GM04503 (cell line): Measurements from ENCODE around the gene CBX8.

Experiments
- DNase-seq: peaks from one replicate; pipeline ENCODE4 v3.0.0-alpha.2; 2012; ENCODE audit warnings: low read depth

The CBX8 gene

DNA sequence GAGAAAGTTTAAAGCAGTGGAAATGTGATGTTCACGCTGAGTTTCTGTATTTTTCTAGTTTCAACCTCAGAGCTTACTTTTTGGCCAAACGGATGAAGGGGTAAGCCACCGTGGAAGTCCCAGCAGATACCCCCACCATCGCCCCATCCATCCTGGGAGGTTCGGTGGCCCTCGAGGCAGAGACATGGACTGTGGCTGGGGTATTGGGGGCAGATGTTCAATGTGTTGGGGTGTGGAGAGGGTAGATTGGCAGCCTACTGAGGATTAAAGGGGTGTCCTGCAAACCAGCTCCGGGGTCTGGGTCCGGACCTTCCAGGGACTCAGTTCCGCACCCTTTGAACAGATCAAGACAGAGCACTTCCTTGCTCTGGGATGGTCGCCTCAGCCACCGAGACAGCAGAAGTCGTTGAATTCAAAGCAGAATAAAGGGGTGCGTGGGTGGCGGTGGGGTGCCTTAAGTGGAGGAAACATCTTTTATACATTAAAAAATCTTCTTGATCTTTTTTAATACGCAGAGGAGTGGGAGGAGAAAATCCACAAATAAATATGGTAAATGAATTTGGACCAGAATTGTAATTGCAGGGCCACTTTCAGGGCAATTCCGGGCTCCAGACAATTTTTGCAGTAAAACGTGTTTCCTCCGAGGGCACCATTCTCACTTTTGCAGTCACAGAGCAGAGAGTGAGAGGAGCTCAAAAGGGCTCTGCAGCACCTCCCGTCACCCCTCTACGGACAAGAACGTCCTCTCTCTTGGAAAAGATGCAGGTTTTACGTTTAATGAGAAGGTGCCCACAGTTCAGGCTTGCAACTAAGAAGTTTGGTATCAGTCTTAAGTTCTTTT, 8.2 kb upstream of the CBX8 start:
- DNase-seq: no peak

DNA sequence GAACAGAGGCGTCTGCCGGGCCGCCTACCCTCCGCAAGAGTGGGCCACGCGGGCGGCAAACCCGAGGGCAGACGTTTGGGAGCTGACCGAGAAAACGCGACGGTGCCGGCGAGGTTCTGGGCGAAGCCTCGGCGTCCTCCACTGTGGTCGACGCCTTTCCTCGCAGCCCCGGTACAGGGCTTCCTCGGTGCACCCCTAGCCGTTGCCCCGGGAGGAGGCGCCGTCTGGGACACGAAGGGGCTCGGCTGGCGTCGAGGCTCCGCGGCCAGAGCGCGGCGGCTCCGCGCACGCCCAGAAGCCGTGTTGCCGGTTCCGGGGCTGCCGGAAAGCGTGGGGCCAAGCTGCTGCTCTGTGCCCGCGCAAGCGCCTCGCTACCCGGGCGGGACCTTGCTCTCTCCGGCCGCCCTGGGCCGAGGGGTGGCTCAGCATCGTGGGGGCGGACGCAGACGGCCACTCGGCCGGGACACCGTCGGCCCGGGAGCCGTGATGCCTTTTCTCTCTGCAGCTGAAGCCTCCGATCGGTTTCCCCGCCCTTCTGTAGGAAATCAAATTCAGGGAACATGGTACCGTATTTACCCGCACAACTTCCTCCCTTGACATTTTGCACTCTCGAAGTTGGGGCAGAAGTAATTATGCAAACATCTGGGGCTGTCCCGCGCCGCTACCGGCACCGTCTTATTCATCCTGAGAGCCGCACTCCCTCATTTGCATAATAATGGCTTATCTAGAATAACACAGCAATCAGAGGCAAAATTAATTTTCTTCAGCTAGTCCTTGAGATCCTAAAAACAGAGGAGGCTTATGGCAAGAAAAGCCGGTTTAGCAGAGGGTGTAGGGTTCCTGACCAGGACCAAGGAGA, 7.3 kb upstream of the CBX8 start:
- no peak for DNase-seq

DNA sequence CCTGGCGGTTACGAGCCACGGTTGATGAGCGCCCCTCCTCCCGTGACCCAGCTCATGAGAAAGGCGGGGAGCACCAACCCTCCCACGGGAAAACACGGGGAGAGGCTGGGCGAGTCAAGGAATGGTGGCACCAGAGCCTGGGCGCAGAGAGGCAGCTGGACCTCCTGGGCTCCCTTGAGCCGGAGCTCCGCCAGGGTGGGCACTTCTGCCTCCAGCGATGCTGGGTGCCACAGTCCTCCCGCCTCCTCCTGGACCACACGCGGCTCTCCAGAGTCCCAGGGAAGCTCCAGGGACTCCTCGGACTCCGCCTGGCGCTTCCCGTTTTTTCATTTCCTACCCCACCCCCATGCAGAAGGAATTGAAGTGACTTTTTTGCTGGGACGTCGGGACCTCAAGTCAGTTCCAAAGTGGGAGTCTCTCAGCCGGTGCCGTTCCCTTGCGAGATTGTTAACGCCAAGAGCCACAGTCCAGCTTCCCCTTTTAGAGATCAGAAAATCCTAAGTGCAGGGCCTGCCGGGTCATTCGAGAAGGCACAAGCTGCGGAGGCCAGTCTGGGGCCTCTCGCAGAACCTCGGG, 6.6 kb upstream of the CBX8 start:
- no peak for DNase-seq

DNA sequence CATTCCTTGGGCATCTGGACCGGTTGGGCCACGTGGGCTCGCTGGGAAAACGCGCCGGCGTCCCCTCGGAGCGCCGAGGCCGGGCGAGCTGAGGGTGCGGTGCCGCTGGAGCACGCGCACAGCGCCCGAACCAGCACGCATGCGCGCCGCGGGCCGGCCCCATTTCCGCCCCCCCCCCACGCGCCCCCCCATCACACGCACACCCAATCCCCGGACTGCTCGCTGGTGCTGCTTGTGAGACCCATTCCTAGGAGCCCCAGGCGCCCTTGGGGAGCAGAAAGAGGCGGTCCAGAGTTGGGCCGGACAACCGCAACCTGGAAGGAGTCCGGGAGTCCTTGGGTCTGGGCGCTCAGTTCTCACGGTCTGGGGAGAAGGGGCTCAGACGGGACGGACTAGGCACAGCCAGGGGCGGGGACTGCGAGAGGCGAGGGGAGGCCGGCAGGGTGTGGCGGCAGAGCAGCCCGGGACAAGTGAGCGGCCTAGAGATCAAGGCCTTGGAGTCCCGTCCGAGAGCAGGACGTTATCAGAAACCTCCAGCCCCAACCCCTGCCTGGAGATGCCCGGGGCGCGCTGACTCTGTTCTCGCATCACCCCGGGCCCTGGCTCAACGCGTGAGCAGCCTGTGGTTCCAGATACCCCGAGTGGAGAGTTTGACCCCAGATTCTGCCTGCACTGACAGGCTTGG, 6.0 kb upstream of the CBX8 start:
- no peak for DNase-seq

DNA sequence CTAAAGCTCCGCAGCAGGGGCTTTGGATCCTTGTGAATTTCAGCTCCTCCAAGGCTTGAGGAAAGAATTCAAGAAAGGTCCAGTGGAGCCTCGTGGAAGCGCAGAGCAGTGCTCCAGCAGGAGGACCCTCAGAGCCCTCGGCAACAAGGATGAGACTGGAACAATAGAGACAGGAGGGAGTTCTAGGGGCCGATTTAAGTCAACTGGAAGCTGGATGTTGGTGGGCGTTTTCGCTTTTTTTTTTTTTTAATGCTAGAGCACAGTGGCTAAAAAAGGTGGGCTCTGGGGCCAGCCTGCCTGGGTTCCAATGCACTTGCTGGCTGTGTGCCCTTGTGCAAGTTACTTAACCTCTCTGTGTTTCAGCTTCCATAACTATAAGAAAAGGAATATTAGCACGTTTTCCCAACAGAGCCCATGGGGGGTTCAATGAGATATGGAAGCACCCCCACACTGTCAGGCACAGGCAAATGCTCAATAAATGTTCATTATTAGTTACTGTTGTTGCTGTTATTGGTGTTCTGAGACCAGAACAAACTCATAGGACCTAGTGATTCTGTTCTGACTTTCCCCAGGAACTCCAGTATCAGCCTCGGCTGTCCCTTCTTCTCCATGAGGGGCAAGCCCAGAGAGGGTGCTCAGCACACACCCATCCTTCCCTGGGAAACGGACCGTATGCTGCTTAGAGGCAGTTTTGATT, 5.3 kb upstream of the CBX8 start:
- DNase-seq: no peak

DNA sequence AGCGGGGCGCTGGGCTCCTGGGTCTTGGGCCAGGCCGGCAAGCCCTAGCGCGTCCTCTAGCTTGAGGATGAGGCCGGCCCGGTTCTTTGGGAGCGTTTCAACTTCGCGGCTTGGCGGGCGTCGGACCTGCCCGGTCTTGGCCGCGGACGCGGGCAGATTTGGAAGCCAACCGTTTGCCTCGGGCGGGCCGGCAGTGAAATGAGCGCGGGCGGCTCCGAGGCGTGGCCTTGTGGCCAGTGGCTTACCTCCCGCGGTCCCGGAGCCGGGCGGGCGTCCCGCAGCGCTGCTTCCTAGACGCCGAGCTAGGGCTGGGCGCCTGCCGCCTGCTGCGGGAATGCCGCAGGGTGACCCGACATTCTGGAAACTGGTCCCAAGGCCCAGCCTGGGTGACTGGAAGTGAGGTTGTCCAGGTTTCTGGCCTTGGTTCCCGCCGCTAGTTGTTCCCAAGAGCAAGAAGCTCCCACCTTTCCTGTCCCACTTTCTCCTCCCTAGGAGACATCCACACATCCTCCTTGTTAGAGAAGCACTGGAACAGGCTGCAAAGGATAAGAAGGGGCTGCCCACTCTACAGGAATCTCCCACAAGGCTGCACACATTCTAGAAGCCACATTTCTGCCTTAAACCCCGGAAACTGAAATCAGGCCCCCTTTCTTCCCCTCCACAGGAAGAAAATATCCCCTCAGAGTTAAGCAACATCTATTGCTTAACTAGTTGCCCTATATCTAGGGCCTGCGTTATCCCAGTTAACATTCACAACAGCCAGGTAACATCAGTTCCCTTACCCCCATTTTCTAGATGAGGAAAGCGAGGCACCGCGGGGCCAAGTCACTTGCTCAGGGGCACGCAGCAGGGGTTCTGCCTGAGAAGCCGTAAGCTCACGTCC, 4.5 kb upstream of the CBX8 start:
- no peak for DNase-seq

DNA sequence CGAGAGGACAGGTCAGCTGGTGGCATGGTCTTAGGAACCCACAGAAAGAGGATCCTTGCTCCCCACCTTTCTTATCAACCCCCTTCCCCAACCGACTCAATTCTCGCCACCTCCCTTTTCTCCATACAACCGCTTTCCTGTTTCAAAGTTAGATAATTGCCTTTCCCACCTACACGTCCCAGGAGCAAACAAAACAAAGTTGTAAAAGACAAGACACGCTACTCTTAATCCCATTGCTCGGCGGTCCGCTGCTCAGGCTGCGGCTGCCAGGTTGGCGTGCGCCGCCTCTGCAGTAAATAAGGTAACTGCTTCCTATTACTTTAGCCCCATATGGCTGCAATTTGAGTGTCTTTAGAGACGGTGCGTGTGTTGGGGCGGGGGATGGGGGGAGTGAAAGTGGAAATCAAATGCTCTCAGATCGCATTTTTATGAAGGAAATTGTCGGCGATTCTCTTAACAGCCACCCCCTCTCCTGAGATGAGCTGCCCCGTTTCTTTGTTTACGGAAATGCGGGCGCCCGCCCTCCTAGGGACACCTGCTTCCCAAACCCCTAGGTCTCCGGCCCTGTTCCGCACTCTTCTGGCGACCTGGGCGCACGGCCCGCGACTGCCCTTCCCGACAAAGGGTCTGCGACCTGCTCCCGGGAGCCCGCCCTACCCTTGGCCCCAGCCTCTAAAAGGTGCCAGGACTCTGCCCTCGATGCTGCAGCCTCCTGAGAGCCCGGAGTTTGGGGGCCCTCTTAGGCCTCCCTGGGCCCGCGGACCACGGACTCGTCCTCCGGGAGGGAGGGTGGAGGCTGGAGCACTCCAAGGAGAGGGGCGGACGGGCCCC, 3.7 kb upstream of the CBX8 start:
- no peak for DNase-seq

DNA sequence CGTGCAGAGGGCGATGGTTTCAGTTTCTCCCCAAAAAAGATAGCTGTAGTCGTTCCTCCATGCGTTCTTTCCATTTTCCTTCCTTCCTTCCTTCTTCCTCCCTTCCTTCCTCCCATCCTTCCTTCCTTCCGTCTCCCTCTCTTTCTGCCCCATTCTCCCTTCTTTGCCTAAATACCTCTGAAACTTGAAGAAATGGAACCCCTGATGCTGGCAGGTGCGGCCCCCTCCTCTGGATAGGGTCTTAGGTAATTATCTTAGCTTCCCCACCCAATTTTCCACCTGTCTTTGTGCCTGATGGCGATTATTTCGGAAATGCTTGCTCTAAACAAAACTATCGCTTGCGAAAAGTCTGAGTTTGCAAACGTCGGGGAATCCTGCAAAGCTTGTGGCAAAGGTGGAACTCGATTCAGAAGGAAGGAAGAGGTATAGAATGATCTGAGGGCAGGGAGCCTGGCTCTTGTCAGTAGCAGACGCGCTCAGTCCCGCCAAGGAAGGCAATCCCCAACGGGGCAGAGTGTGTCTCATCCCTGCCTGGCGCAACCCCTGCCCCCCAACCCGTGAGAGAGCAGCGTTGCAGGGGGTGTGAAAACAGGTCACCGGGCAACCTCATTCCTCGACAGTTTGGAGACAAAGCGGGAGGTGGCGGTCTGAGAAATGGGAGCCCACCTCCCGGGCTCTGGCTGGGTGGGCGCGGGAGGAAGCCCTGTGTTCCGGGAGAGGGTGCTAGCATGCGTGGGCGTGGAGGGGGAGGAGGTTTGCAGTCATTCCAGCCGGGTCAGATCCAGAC, 2.9 kb upstream of the CBX8 start:
- DNase-seq: no peak

DNA sequence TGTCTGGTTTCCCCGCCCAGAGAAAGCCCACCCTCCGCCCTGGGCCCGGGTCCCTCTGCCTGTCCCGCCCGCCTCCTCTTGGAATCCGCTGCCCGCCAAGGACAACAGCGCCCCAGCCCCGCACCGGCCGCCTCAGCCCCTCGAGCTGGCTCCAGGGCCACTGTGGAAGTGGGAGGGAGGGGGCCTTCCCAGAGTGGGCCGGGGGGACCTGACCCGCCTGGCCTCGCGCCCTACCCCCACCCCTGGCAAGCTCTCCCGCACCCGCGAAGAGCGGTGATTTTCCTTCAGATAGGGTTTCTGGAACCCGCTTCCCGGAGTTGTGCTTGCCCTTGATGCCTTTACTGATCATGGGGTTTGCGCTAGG, 2.3 kb upstream of the CBX8 start:
- DNase-seq: no peak

DNA sequence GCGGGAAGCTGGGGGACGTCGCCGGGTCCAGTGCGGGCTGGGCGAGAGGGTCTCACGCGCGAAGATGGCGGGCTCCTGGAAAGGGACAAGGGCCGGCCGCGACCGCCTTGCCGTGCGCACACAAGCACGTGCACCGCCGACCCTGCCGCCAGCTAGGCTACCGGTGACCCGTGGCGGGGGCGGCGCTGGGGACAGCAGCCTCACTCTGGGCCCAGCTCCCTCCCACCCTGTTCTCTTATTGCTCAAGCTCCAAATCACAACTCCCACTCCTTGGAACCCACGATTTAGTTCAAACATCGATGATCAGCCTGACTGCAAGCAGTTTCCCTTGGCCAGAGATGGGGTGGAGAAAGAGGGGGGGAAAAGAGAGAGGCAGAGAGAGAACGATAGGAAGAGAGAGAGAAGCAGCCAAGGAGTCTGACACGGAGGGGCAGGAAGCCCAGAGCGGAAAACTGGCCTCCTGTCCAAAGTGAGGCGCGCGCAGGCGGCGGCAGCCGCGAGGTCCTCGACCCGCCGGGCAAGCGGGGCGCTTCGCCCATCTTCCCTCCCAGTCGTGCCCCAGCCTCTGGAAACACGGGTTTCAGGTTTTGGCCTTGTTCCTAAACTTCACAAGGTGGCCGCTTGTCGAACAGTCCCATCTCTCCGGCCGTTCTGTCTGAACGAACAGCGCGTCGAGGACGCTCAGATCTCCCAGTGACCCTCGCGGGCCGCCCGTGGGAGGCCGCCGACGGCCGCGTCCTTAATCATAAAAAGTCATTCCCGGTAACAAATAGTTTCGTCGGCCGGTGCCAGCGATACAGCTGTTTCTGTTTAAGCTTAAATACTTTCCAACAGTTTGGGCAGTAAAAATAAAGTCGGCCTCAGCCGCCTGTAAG, 1.7 kb upstream of the CBX8 start:
- no peak for DNase-seq

DNA sequence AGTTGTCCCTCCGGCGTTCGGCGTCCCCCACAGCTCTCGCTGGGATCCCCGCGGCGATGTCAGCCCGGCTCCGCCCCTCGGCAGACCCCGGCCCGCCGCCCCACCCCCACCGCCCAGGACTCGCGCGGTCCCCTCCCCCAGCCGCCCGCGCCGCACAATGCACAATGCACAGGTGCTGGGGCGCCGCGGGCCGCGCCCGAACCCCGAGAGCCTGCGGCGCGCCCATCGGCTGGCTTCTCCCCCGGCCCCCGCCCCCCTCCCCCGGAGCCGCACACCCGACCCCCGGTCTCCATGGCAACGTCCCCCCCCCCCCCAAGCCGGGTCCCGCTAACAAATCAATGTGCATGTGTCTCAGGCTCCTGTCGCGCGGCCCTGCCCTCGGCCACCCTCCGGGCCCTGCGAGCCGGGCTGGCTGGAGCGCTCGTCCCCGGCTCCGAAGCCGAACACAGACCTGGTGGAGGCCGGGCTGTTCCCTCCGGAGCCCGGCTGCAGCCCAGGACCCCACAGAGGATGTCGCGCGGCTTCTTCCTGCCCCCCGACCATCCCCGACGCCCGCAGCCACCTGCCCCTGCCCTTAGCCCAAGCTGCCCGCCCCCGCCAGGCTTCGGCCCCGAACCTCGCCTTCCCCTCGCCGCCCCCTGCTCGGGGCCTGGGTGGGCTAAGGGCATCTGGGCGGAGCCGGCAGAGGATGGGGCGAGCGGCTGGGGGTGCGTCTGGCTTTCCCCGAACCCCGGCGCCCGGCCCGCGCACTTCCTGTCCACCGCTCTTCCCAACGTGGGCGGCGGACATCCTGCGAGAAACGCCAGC, 818 bp upstream of the CBX8 start:
- no peak for DNase-seq

DNA sequence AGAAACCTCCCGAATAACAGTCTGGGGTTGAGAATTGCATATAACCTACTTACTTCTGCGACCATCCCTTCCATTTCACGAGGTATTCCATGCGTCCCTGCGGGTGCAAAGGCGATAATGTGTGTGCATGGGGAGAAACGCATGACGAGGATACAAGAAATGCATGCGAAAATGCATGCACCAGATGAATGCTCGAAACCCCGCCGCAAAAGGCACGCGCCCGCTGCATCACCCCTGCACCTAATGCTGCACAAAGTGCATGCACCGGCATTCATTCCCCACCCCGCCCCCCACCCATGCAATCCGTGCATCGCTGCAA, 474 bp downstream of the CBX8 start:
- DNase-seq: no peak

DNA sequence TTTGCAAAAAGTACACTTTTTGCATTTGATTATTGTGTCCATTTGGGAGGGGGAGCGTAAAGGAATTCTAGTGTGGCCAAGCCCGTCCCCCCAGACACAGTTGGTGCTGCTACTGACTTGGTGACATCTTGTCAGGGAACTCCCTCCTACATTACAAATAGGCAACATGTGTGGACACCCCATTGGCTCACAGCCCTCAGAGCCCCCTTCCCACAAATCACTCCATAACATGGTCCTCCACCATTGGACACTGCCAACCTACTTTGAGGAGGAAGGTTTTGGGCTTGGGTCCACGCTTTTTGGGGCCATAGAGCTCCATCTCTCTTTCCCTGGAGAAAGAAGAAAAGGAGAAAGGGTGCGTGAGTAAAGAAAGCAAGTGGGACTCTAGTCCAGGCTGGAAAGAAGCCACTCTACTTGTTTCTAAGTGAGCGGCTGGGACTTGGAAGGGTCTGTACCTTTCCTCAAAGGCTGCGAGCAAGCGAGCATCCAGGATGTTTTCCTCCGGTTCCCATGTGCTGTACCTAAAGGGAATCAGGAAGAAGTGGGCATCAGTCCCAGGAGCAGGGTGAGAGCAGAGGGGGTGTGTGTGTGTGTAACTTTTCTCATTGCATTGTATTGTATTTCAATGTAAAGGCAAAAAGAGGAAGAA, 958 bp downstream of the CBX8 start:
- DNase-seq: no peak

DNA sequence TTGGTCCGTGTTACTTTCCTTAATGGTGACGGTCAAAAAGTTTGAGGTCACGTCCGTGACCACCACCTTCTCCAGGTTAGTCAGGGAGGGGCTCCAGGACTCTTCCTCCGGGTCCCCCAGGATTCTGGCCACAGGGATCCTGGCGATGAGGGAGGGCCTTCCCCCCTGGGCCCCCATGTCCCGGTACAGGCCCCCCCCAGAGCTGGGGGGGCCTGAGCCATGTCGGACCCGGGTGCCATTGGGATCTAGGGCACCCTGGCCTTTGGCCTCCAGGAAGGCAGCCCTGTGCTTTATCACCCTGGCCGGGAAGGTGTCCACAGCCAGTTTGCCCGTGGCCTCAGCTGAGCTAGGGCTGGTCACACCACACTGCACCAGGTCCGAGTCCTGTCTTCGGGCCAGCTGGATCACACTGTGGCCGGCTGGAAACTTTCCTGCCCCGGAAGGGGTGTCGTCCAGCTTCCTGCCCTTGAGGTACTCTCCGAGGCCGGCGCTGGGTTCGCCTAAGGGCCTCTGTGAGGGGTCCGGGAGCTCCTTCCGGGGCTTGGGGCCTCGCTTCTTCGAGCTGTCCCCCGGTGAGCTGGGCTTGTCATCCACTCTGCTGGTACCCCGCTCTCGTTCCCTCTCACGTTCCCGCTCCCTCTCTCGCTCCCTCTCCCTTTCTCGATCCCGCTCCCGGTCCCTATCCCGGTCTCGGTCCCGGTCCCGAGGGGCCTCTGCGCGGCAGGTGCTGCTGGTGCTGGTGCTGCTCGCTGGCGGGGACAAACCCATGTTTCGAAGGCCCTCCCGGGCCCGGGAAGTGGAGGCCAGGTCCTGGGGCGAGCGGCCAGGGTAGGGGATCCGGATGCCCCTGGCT, 2.0 kb downstream of the CBX8 start:
- DNase-seq: no peak

DNA sequence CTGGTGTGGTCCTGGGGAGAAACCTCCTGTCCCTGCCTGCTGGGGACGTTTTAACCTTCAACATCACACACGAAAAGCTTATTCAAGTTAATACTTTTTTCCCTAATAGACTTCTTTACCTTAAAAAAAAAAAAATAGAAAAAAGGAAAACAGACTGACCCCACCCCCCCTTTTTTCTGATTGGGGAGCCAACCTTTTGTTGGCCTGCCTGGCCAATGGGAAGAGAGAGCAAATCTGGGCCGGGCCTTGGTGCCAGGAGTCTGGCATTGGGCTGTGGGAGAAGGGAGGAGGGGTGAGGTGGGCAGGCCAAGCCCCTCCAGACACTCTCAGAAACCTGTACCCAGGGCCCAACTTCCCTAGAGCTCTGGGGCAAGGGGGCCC, 3.0 kb downstream of the CBX8 start:
- DNase-seq: no peak
